Keratinocyte (primary cell): Measurements from ENCODE around the gene CCSAP. TPM values are rescaled to one million over a fixed set of nuclear protein-coding genes. Genes with fewer than 3 reads are reported as not detected.

Experiments used
- DNase-seq: peaks from one replicate; pipeline ENCODE4 v3.0.0-alpha.2; 2011; ENCODE audit warnings: low read depth, missing footprints, low spot score
- FAIRE-seq: peaks from 2 replicates; lab custom pipeline; 2011; peaks lifted over from hg19 to GRCh38; lab: Jason Lieb, UNC
- H2AFZ ChIP-seq: 2 replicates; pipeline ENCODE4 v1.6.0; 2012; ENCODE audit warnings: low read length, control low read depth, inconsistent platforms; ENCODE audit not compliant: control insufficient read depth
- H3K27ac ChIP-seq: 2 replicates; pipeline ENCODE4 v1.5.1; 2011; ENCODE audit warnings: low read length; ENCODE audit not compliant: control insufficient read depth, insufficient read depth
- H3K27me3 ChIP-seq: 3 replicates; pipeline ENCODE4 v1.6.0; 2011; ENCODE audit warnings: low read length; ENCODE audit not compliant: control insufficient read depth, insufficient read depth; ENCODE audit errors: extremely low read depth
- H3K36me3 ChIP-seq, 2 experiments: 2 replicates in 1 of 2; 3 replicates in 1 of 2; pipeline ENCODE4 v1.5.1; 2011; ENCODE audit warnings: low read length in 2 of 2, mild to moderate bottlenecking in 1 of 2; ENCODE audit not compliant: control insufficient read depth in 2 of 2, insufficient read depth in 2 of 2; ENCODE audit errors: extremely low read depth in 1 of 2
- H3K4me1 ChIP-seq: 3 replicates; pipeline ENCODE4 v1.5.1; 2011; ENCODE audit warnings: low read length; ENCODE audit not compliant: control insufficient read depth, insufficient read depth; ENCODE audit errors: extremely low read depth
- H3K4me2 ChIP-seq: 3 replicates; pipeline ENCODE4 v1.6.0; 2011; ENCODE audit warnings: low read depth, low read length; ENCODE audit not compliant: control insufficient read depth, insufficient read depth; ENCODE audit errors: extremely low read depth
- H3K4me3 ChIP-seq, 3 experiments: fragments of 200-600 bp in 1 of 3; sonication (generic) in 1 of 3; 2 replicates in 2 of 3; 3 replicates in 1 of 3; pipeline ENCODE4 v1.5.1; 2011 to 2016; ENCODE audit warnings: low read length in 3 of 3, mild to moderate bottlenecking in 3 of 3, control low read depth in 2 of 3, inconsistent platforms in 1 of 3, low read depth in 1 of 3, mixed read lengths in 1 of 3, mixed run types in 1 of 3, moderate library complexity in 1 of 3; ENCODE audit not compliant: control insufficient read depth in 2 of 3, insufficient read depth in 2 of 3; ENCODE audit errors: extremely low read depth in 1 of 3
- H3K79me2 ChIP-seq: 2 replicates; pipeline ENCODE4 v1.6.0; 2012; ENCODE audit warnings: low read length; ENCODE audit not compliant: control insufficient read depth, insufficient read depth
- H3K9ac ChIP-seq: 3 replicates; pipeline ENCODE4 v1.6.0; 2011; ENCODE audit warnings: low read length; ENCODE audit not compliant: control insufficient read depth, insufficient read depth; ENCODE audit errors: extremely low read depth
- H3K9me1 ChIP-seq: 3 replicates; pipeline ENCODE4 v1.6.0; 2011; ENCODE audit warnings: low read length; ENCODE audit not compliant: control insufficient read depth, insufficient read depth; ENCODE audit errors: extremely low read depth
- H3K9me3 ChIP-seq: 2 replicates; pipeline ENCODE4 v1.5.1; 2012; ENCODE audit warnings: low read depth, low read length; ENCODE audit not compliant: control insufficient read depth
- H4K20me1 ChIP-seq: 3 replicates; pipeline ENCODE4 v1.6.0; 2011; ENCODE audit warnings: low read length; ENCODE audit not compliant: control insufficient read depth, insufficient read depth; ENCODE audit errors: extremely low read depth
- EZH2 ChIP-seq: IDR thresholded peaks from one replicate; pipeline ENCODE4 v1.6.1; 2012; ENCODE audit warnings: inconsistent platforms, mild to moderate bottlenecking, low read length, moderate library complexity
- dilution Hi-C: fragments of 300-500 bp; cut with MboI; formaldehyde crosslinking; loops from one replicate; pipeline ENCODE4 v1.7.0; 2020; ENCODE audit warnings: low sequenced_read_pairs; ENCODE audit not compliant: extremely low pct_ligation_motif_present
- polyA plus RNA-seq, 5 experiments: library from polyadenylated mRNA; depleted of rRNA in 3 of 5; stranded (reverse) in 3 of 5; stranded (forward) in 1 of 5; unstranded in 1 of 5; fragments of >200 nt; gene quantifications; 1 replicate in 1 of 5; 2 replicates in 3 of 5; 3 replicates in 1 of 5; pipeline versions ENCODE4 v1.2.1 to v1.2.3, GENCODE V29; 2011 to 2012; ENCODE audit warnings: missing spikeins in 2 of 5, low read depth in 1 of 5, low replicate concordance in 1 of 5
- TF ChIP-seq, protein P1 (sequence below), 3 experiments: IDR thresholded peaks in 1 of 3; conservative IDR thresholded peaks in 1 of 3; optimal IDR thresholded peaks in 1 of 3; 2 replicates in 2 of 3; 3 replicates in 1 of 3; pipeline versions ENCODE3 to v1.5.1; 2011; ENCODE audit warnings: low read length in 3 of 3, mild to moderate bottlenecking in 3 of 3, moderate library complexity in 2 of 3, control low read depth in 1 of 3, inconsistent platforms in 1 of 3; ENCODE audit not compliant: insufficient read depth in 2 of 3; ENCODE audit errors: extremely low read depth in 1 of 3

The CCSAP gene
- polyA plus RNA-seq, 1 donor (not counting 4 experiments of a cell fraction or from before 2014, with no cell fraction given) = 6.5 TPM

DNA sequence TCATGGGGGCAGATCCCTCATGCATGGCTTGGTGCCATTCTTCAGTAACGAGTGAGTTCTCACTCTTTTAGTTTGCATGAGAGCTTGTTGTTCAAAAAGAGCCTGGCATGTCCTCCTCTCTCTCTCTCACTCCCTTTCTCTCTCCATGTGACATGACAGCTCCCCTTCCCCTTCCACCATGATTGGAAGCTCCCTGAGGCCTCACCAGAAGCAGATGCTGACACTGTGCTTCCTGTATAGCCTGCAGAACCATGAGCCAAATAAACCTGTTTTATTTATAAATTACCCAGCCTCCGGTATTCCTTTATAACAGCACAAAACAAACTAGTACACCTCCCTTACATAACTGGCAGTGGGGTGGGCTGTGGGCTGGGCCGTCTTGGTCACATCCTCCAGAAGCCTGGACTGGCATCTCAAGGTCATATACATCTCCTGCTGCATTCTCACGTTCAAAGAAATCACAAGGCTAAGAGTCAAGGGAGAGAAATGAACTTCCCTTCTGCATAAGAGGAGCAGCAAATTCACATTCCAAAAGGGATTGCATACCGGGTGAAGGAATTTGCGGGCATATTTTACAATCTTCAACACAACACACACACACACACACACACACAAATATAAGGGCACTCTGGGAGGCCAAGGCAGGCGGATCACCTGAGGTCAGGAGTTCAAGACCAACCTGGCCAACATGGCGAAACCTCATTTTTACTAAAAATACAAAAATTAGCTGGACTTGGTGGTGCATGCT is 2.3 kb upstream of the CCSAP start:
- no peaks in the 10 kb centered on the region for H3K9me3 ChIP-seq

DNA sequence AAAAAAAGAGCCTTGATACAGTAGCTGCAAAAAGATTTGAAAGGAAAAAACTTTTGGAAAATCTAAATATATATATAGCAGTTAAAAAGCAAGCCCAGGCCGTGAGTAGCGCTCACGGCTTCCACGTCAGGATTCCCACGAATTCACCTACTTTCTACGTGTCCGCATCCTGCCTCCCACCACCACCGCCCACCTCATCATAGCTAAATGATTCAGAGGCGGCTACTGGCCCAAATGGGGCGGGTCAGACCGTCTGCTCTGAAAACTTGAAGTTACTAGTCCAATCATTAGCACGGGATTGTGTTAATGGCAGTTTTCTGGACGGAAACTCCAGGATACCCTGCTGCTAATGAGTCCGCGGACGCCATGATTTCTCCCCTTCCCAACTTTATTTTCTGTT is 1.3 kb upstream of the CCSAP start:
- Histone ChIP-seq H3K27me3 (peaks cover 3% of the 10 kb centered on the region), H3K4me3 (no peak overlapping the region), H3K9ac (no peak overlapping the region), H2AFZ (no peak overlapping the region), H4K20me1 (no peaks in the 10 kb centered on the region), H3K4me1 (peaks cover 3% of the 10 kb centered on the region), H3K9me3 (no peaks in the 10 kb centered on the region), H3K4me2 (peak overlapping the region; percentile 23), H3K36me3 (no peaks in the 10 kb centered on the region), H3K79me2 (peaks cover 14% of the 10 kb centered on the region), H3K9me1 (peaks cover 2% of the 10 kb centered on the region), H3K27ac (no peak overlapping the region)
- FAIRE-seq = no peak
- TF ChIP-seq, protein P1, sequence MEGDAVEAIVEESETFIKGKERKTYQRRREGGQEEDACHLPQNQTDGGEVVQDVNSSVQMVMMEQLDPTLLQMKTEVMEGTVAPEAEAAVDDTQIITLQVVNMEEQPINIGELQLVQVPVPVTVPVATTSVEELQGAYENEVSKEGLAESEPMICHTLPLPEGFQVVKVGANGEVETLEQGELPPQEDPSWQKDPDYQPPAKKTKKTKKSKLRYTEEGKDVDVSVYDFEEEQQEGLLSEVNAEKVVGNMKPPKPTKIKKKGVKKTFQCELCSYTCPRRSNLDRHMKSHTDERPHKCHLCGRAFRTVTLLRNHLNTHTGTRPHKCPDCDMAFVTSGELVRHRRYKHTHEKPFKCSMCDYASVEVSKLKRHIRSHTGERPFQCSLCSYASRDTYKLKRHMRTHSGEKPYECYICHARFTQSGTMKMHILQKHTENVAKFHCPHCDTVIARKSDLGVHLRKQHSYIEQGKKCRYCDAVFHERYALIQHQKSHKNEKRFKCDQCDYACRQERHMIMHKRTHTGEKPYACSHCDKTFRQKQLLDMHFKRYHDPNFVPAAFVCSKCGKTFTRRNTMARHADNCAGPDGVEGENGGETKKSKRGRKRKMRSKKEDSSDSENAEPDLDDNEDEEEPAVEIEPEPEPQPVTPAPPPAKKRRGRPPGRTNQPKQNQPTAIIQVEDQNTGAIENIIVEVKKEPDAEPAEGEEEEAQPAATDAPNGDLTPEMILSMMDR (optimal IDR thresholded peaks at IDR 0.05 in 1 of 3, IDR thresholded peaks at IDR 0.05 in 1 of 3, conservative IDR thresholded peaks at IDR 0.05 in 1 of 3; ENCODE audit: extremely low read depth in 1 of 3, insufficient read depth in 2 of 3, low read length in 3 of 3) = no peak
- TF ChIP-seq EZH2 = no peak
- DNase-seq = no peak
- dilution Hi-C loops = loop anchor here (10.0 kb wide), 1 partner anchor 101 kb away; no protein-coding TSS in a partner anchor

More for the DNA sequence above, 2.3 kb upstream of the CCSAP start:
- dilution Hi-C loops = loop anchor here (10.0 kb wide), 1 partner anchor 100 kb away; no protein-coding TSS in a partner anchor
- Histone ChIP-seq H4K20me1 (no peaks in the 10 kb centered on the region), H3K4me1 (peaks cover 3% of the 10 kb centered on the region), H2AFZ (no peak overlapping the region), H3K9me1 (peaks cover 2% of the 10 kb centered on the region), H3K36me3 (no peaks in the 10 kb centered on the region), H3K79me2 (peaks cover 8% of the 10 kb centered on the region), H3K27me3 (peaks cover 3% of the 10 kb centered on the region), H3K27ac (no peak overlapping the region), H3K4me2 (no peak overlapping the region), H3K9ac (no peak overlapping the region), H3K4me3 (no peak overlapping the region)
- no peak for DNase-seq
- no peak for TF ChIP-seq EZH2
- TF ChIP-seq, protein P1 (optimal IDR thresholded peaks at IDR 0.05 in 1 of 3, IDR thresholded peaks at IDR 0.05 in 1 of 3, conservative IDR thresholded peaks at IDR 0.05 in 1 of 3; ENCODE audit: extremely low read depth in 1 of 3, insufficient read depth in 2 of 3, low read length in 3 of 3) = no peak
- no peak for FAIRE-seq
